Ascending aorta (tissue), 2 donors: ENCODE measurements around the gene THAP9. TPM values are rescaled to one million over a fixed set of nuclear protein-coding genes. Genes with fewer than 3 reads are reported as not detected.

Experiments
- DNase-seq, 2 donors: peaks; one replicate each; pipeline ENCODE4 v3.0.0-alpha.2; 2019; ENCODE audit warnings: low spot score in 2 of 2
- H3K27ac ChIP-seq, 2 donors: fragments of 200-600 bp; sonication (generic); one replicate each; pipeline ENCODE4 v1.5.1; 2016 to 2017; ENCODE audit warnings: mild to moderate bottlenecking in 1 of 2
- H3K27me3 ChIP-seq: fragments of 200-600 bp; sonication (generic); one replicate; pipeline ENCODE4 v1.5.1; 2017
- H3K36me3 ChIP-seq, 2 donors: fragments of 200-600 bp; sonication (generic); one replicate each; pipeline ENCODE4 v1.5.1; 2016
- H3K4me1 ChIP-seq, 2 donors: fragments of 200-600 bp; sonication (generic); one replicate each; pipeline ENCODE4 v1.5.1; 2016 to 2017; ENCODE audit warnings: mild to moderate bottlenecking in 1 of 2
- H3K4me3 ChIP-seq, 2 donors: fragments of 200-600 bp; sonication (generic); one replicate each; pipeline ENCODE4 v1.5.1; 2016 to 2017; ENCODE audit warnings: mild to moderate bottlenecking in 1 of 2
- H3K9me3 ChIP-seq, 2 donors: fragments of 200-600 bp; sonication (generic); one replicate each; pipeline ENCODE4 v1.5.1; 2016
- CTCF ChIP-seq, 3 experiments: fragments of 200-600 bp in 2 of 3; fragments of 450-650 bp in 1 of 3; sonication (generic) in 2 of 3; IDR thresholded peaks; one replicate each; pipeline ENCODE4 v1.5.1; 2016 to 2019; ENCODE audit warnings: antibody characterized with exemption in 3 of 3, mild to moderate bottlenecking in 1 of 3, moderate library complexity in 1 of 3
- intact Hi-C: fragments of 100-400 bp; cut with DNase I; formaldehyde crosslinking; loops from one replicate; pipeline ENCODE4 v1.15.1; 2023
- total RNA-seq: library from RNA; depleted of rRNA; stranded (reverse); fragments of >200 nt; gene quantifications from one replicate; pipeline ENCODE4 v1.1.0, GENCODE V29; 2016

The THAP9 gene
- total RNA-seq, 1 donor from 2014 or later = 0.32 TPM

GRCh38 chr4:82969414-82969813 lies 68.9 kb downstream of the THAP9 start:
- no peak for TF ChIP-seq CTCF (IDR thresholded peaks at IDR 0.05)
- Histone ChIP-seq H3K4me3 (no peak overlapping the region), H3K36me3 (peaks cover 5 to 25% of the 10 kb centered on the region in 2 donors), H3K4me1 (no peaks in the 10 kb centered on the region), H3K27ac (no peak overlapping the region), H3K27me3 (no peaks in the 10 kb centered on the region), H3K9me3 (no peaks in the 10 kb centered on the region)
- no peak for DNase-seq
- intact Hi-C loops = no loop called here

Other genes starting within 250 kb of the THAP9 start
- gene SCD5, start 101.9 kb upstream of the THAP9 start, total RNA-seq = 28.0 TPM
- 100 TPM for gene SEC31A, start 9.6 kb upstream of the THAP9 start, total RNA-seq
- 6.2 TPM for gene LIN54, start 110.1 kb downstream of the THAP9 start, total RNA-seq
- 83.5 TPM for gene COPS4, start 134.4 kb downstream of the THAP9 start, total RNA-seq
- gene PLAC8, start 214.0 kb downstream of the THAP9 start, total RNA-seq = 1.1 TPM